Effector memory CD8-positive, alpha-beta T cell (primary cell): ENCODE results near the gene TMEM213.

Source experiments
- ATAC-seq: fragments of 150-1000 bp; cut with Tn5 transposase; replicated peaks from 2 replicates; pipeline ENCODE4 v1.10.0; 2021; ENCODE audit warnings: mild to moderate bottlenecking, moderate library complexity
- DNase-seq, 3 experiments: peaks; one replicate each; pipeline ENCODE4 v3.0.0; 2021
- H3K27ac Mint-ChIP-seq, 2 donors: one replicate each; pipeline ENCODE4 v1.8.0; 2022; ENCODE audit warnings: mild to moderate bottlenecking in 2 of 2, mixed read lengths in 2 of 2, moderate library complexity in 2 of 2
- H3K27me3 Mint-ChIP-seq, 2 donors: one replicate each; pipeline ENCODE4 v1.8.0; 2022; ENCODE audit warnings: mixed read lengths in 2 of 2
- H3K36me3 Mint-ChIP-seq: one replicate; pipeline ENCODE4 v1.8.0; 2022; ENCODE audit warnings: mild to moderate bottlenecking, moderate library complexity, mixed read lengths; ENCODE audit not compliant: insufficient read depth
- H3K4me1 Mint-ChIP-seq, 2 donors: one replicate each; pipeline ENCODE4 v1.8.0; 2022; ENCODE audit warnings: low read depth in 2 of 2, mixed read lengths in 2 of 2
- H3K4me3 Mint-ChIP-seq, 2 donors: one replicate each; pipeline ENCODE4 v1.8.0; 2022; ENCODE audit warnings: mild to moderate bottlenecking in 2 of 2, mixed read lengths in 2 of 2, moderate library complexity in 2 of 2
- H3K9me3 Mint-ChIP-seq, 2 donors: one replicate each; pipeline ENCODE4 v1.8.0; 2022; ENCODE audit warnings: mixed read lengths in 2 of 2

TMEM213 gene

GRCh38 chr7:138863931-138864330 is 66.1 kb downstream of the TMEM213 start:
- Mint-ChIP-seq H3K27ac (no peak overlapping the region), H3K9me3 (no peaks in the 10 kb centered on the region), H3K4me1 (peaks cover 0 to 3% of the 10 kb centered on the region in 2 donors), H3K36me3 (no peaks in the 10 kb centered on the region), H3K27me3 (peaks cover 21 to 32% of the 10 kb centered on the region in 2 donors), H3K4me3 (no peak overlapping the region)
- no peak for ATAC-seq
- no peak for DNase-seq

DNA sequence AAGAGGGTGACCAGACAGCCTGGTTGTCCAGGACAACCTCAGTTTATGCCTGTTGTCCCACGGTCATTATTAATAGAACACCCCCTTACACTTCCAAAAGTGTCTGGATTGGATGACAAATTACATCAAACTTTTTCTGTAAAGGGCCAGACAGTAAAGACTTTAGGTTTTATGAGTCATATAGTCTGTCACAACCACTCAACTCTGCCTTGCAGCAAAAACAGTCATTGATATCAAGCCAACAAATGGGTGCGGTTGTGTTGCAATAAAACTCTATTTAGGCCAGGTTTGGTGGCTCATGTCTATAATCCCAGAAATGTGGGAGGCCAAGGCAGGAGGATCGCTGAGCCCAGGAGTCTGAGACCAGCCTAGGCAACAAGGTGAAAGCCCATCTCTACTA is 66.9 kb downstream of the TMEM213 start:
- Mint-ChIP-seq H3K27me3 (peaks cover 23 to 32% of the 10 kb centered on the region in 2 donors), H3K36me3 (no peaks in the 10 kb centered on the region), H3K9me3 (no peaks in the 10 kb centered on the region), H3K4me3 (no peak overlapping the region), H3K27ac (peak overlapping the region in 1 of 2 donors; percentile 42), H3K4me1 (peaks cover 0 to 3% of the 10 kb centered on the region in 2 donors)
- ATAC-seq (no peak), DNase-seq (no peak)

DNA sequence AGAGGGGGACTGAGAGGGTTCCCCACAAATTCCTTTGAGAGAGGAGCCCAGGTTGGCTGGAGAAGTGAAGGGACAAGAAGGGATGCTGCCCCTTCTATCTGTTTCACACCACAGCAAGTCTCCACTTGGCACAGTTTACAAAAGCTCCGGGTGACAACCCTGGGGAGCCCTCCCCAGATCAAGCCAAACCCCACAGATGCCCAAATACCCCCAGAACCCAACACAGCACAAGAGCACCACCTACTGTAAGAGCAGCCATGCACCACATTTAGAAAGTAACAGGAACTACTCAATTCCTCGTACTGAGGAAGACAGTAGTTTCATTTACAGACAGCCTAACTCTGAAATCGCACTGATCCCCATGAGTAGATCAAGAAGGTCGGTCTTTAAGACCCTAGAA is 68.0 kb downstream of the TMEM213 start:
- H3K4me1 Mint-ChIP-seq = peaks cover 0 to 3% of the 10 kb centered on the region in 2 donors
- peak; percentile 77 for ATAC-seq
- H3K4me3 Mint-ChIP-seq = no peak overlapping the region
- no peaks in the 10 kb centered on the region for H3K36me3 Mint-ChIP-seq
- peaks cover 20 to 28% of the 10 kb centered on the region in 2 donors for H3K27me3 Mint-ChIP-seq
- peak overlapping the region; percentile 26 to 42 for H3K27ac Mint-ChIP-seq
- H3K9me3 Mint-ChIP-seq = no peaks in the 10 kb centered on the region
- peak; percentile 20 to 26 (median 20) for DNase-seq

DNA sequence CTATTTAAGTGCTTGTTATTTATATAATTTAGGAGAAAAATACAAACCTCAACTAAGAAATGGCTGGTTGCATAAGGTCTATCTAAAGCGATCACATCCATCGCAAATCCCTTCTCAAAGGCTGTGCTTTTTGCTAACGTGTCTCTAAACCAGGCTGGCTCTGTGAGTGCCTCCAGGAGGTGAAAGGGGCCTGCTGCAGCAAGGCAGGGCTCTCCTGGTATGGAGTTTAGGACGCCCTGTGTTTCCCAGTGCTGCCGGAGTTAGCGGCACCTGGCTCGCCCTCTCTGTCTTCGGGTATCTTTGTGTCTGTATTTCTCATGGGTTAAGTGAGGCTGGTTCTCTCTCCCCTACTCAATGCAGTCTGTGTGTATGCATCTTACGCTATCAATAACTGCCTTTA is 68.6 kb downstream of the TMEM213 start:
- no peak for ATAC-seq
- Mint-ChIP-seq H3K9me3 (no peaks in the 10 kb centered on the region), H3K27me3 (peaks cover 20 to 24% of the 10 kb centered on the region in 2 donors), H3K4me1 (peaks cover 0 to 3% of the 10 kb centered on the region in 2 donors), H3K36me3 (no peaks in the 10 kb centered on the region), H3K4me3 (no peak overlapping the region), H3K27ac (peak overlapping the region in 1 of 2 donors; percentile 26)
- DNase-seq = no peak

DNA sequence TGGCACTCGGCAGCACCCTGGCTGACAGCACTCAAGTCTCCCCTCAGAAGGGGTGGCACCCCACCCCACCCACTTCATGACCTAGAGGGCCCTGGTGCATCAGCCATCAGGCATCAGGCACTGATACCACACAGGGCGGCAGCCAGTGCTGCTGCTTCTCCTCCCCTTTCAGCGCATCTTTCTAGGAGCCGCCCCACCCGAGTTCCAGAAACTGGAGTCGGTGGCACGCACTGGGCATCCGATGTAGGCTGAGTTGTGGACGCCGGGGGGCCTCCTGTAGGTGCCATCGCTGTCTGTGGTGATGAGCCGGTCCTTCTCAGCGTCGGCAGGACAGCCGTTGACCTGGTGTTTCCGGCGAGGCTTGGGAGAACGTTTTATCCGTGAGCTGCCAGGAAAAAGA is 70.0 kb downstream of the TMEM213 start:
- Mint-ChIP-seq H3K4me1 (peaks cover 0 to 3% of the 10 kb centered on the region in 2 donors), H3K36me3 (no peaks in the 10 kb centered on the region), H3K27me3 (peaks cover 20 to 24% of the 10 kb centered on the region in 2 donors), H3K4me3 (no peak overlapping the region), H3K9me3 (no peaks in the 10 kb centered on the region), H3K27ac (no peak overlapping the region)
- ATAC-seq (no peak), DNase-seq (no peak)

DNA sequence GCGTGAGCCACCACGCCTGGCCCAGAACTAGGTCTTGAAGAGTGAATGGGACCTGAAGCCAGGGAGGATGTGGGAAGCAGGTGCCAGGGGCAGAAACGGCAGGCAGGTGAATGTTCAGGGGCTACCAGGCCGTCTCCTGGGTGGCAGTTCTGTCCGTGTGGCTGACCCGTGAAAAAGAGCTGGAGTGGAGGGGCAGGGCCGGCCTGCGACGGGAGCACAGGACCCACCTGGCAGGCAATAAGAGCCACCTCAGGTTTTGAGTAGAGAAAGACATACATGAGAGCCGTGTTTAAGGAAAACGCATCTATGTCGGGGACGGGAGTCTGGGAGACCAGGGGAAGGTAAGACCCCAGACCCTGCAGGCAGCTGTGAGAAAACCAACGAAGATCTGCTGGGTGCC is 70.9 kb downstream of the TMEM213 start:
- DNase-seq (no peak), ATAC-seq (no peak)
- Mint-ChIP-seq H3K36me3 (no peaks in the 10 kb centered on the region), H3K9me3 (no peaks in the 10 kb centered on the region), H3K4me1 (peaks cover 0 to 3% of the 10 kb centered on the region in 2 donors), H3K27ac (no peak overlapping the region), H3K27me3 (peaks cover 20 to 24% of the 10 kb centered on the region in 2 donors), H3K4me3 (no peak overlapping the region)

DNA sequence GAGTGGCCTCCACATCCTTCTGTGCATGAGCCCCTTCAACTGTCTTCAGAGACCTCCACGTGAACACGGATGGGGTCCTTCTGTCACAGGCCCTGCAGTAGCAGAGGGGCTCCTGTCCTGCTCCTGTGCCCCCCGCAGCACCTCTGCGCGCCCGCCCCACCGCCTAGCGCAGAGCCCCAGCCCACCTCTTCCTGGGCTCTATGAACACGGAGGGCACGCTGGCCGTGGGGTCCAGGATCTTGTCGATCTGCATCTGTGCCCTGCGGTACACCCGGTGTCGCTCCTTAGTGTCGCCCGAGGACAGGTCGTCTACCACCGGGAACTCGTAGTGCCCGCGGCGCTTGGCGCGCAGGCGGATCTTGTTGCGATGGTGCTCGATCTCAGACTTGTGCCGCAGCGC is 71.6 kb downstream of the TMEM213 start:
- Mint-ChIP-seq H3K4me1 (peaks cover 0 to 3% of the 10 kb centered on the region in 2 donors), H3K9me3 (no peaks in the 10 kb centered on the region), H3K27me3 (peaks cover 20 to 24% of the 10 kb centered on the region in 2 donors), H3K27ac (no peak overlapping the region), H3K4me3 (no peak overlapping the region), H3K36me3 (no peaks in the 10 kb centered on the region)
- ATAC-seq (no peak), DNase-seq (no peak)

DNA sequence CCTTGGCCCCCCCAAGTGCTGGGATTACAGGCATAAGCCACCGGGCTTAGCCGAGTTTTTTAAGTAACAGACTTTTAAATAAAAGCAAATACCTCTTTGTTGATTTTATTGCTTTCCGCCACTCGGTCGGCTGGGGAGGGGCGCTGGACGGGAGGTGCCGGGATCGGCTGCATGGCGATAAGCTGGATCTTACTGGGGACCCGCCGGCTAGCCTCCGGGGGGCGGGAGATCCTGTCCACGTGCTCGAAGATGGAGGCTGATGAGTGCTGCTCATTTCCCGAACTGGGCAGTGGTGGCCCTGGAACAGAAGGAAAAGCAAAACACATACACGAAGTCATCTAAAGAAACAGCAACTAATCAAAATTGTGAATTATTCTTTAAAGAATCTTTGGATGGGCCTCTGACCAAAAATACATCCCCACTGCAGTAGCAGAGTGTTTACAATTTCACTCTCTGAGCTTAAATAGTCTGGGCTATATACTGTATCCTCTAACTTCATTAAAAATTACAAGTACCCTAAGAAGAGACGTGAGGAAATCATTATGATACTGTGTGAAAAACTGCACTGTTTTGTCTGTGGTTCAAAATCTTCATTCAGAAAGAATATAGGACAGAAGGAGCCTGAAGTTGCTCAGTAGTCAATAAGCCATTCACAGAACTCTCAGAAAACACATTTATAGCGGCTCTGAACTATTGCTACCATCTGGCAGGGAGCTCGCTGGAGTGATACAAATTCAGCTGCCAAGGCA is 73.4 kb downstream of the TMEM213 start:
- H3K27me3 Mint-ChIP-seq = peaks cover 20 to 24% of the 10 kb centered on the region in 2 donors
- no peak for DNase-seq
- no peak overlapping the region for H3K4me3 Mint-ChIP-seq
- H3K36me3 Mint-ChIP-seq = peaks cover 10% of the 10 kb centered on the region
- ATAC-seq = no peak
- H3K4me1 Mint-ChIP-seq = peaks cover 4 to 9% of the 10 kb centered on the region in 2 donors
- H3K27ac Mint-ChIP-seq = no peak overlapping the region
- no peaks in the 10 kb centered on the region for H3K9me3 Mint-ChIP-seq

- peaks cover 10% of the 10 kb centered on the region for H3K36me3 Mint-ChIP-seq
- H3K9me3 Mint-ChIP-seq = no peaks in the 10 kb centered on the region
- no peak for ATAC-seq
- peaks cover 6 to 12% of the 10 kb centered on the region in 2 donors for H3K4me1 Mint-ChIP-seq
- no peak overlapping the region for H3K4me3 Mint-ChIP-seq
- no peak overlapping the region for H3K27ac Mint-ChIP-seq
- peaks cover 20 to 24% of the 10 kb centered on the region in 2 donors for H3K27me3 Mint-ChIP-seq
- DNase-seq = no peak
Observed at GRCh38 chr7:138871814-138872090, 74.0 kb downstream of the TMEM213 start.

DNA sequence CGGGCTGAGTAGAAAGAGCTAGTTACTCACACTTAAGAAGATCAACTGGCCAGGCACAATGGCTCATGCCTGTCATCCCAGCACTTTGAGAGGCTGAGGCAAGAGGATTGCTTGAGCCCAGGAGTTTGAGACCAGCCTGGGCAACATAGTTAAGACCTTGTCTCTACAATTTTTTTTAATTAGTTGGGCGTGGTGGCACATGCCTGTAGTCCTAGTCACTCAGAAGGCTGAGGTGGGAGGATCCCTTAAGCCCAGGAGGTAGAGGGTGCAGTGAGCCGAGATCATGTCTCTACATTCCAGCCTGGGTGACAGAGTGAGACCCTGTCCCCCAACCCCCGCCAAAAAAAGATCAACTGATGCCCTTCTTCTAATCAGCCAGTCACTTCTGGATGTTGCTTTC is 74.8 kb downstream of the TMEM213 start:
- Mint-ChIP-seq H3K9me3 (no peaks in the 10 kb centered on the region), H3K27ac (no peak overlapping the region), H3K4me3 (no peak overlapping the region), H3K27me3 (peaks cover 20 to 24% of the 10 kb centered on the region in 2 donors), H3K36me3 (peaks cover 10% of the 10 kb centered on the region), H3K4me1 (peaks cover 6 to 12% of the 10 kb centered on the region in 2 donors)
- ATAC-seq (no peak), DNase-seq (no peak)

GRCh38 chr7:138873220-138873892 is 75.6 kb downstream of the TMEM213 start:
- H3K27me3 Mint-ChIP-seq = peaks cover 20 to 21% of the 10 kb centered on the region in 2 donors
- H3K36me3 Mint-ChIP-seq = peaks cover 10% of the 10 kb centered on the region
- no peak overlapping the region for H3K4me3 Mint-ChIP-seq
- no peak for ATAC-seq
- no peaks in the 10 kb centered on the region for H3K9me3 Mint-ChIP-seq
- H3K4me1 Mint-ChIP-seq = peaks cover 6 to 12% of the 10 kb centered on the region in 2 donors
- DNase-seq = no peak
- no peak overlapping the region for H3K27ac Mint-ChIP-seq

GRCh38 chr7:138875794-138876193 is 78.0 kb downstream of the TMEM213 start:
- peaks cover 6 to 12% of the 10 kb centered on the region in 2 donors for H3K4me1 Mint-ChIP-seq
- no peaks in the 10 kb centered on the region for H3K9me3 Mint-ChIP-seq
- ATAC-seq = peak; percentile 99
- H3K4me3 Mint-ChIP-seq = no peak overlapping the region
- H3K27ac Mint-ChIP-seq = peak overlapping the region; percentile 41 to 84
- H3K27me3 Mint-ChIP-seq = no peaks in the 10 kb centered on the region
- peak; percentile 54 to 69 (median 58) for DNase-seq
- peaks cover 10% of the 10 kb centered on the region for H3K36me3 Mint-ChIP-seq

DNA sequence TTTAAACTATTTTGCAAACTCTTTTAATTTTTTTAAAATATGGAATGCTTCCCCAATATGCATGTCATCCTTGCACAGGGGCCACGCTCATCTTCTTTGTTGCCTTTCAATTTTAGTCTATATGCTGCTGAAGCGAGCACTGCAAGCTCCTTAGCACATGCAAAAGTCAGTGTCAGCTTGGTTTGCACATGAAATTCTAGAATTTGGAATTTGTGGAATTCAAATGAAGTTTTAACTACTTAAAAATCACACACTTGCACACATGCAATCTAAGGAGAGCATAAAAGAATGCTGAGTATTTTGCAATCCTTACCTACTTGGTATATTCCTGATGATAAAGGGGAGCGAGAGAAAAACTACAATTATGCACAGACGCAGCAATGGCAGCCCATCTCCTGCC is 78.5 kb downstream of the TMEM213 start:
- peak overlapping the region; percentile 41 to 84 for H3K27ac Mint-ChIP-seq
- peaks cover 10% of the 10 kb centered on the region for H3K36me3 Mint-ChIP-seq
- no peaks in the 10 kb centered on the region for H3K9me3 Mint-ChIP-seq
- ATAC-seq (no peak), DNase-seq (no peak)
- no peaks in the 10 kb centered on the region for H3K27me3 Mint-ChIP-seq
- H3K4me1 Mint-ChIP-seq = peaks cover 6 to 12% of the 10 kb centered on the region in 2 donors
- H3K4me3 Mint-ChIP-seq = no peak overlapping the region

DNA sequence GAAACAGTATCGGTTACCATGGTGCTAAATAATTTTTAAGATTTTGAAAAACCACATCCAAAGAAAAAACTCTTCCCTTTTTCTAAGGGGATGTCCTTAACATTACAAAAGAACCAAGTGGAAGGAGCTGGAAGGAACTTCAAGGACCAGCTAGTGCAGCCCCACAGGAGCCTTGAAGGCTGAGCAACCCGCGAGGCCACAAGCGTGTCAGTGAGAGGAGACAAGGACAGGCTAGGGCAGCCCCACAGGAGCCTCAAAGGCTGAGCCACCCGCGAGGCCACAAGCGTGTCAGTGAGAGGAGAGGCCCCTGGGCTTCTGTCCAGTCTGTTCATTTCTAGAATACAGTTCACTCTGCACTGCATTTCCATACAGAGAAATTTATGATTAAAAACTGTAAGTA is 80.3 kb downstream of the TMEM213 start:
- H3K9me3 Mint-ChIP-seq = no peaks in the 10 kb centered on the region
- H3K27me3 Mint-ChIP-seq = no peaks in the 10 kb centered on the region
- no peak overlapping the region for H3K4me3 Mint-ChIP-seq
- no peak overlapping the region for H3K27ac Mint-ChIP-seq
- ATAC-seq = no peak
- peaks cover 10% of the 10 kb centered on the region for H3K36me3 Mint-ChIP-seq
- H3K4me1 Mint-ChIP-seq = peaks cover 6 to 21% of the 10 kb centered on the region in 2 donors
- no peak for DNase-seq
